ENCODE measurements around the gene RPL26.
A peak's percentile ranks its signal among the peaks of the same experiment; 100 is the strongest.

Gene RPL26

GRCh38 chr17:8392274-8392673 is 9.3 kb upstream of the RPL26 start:
- H3K27me3 ChIP-seq (ENCODE audit: control insufficient read depth in 1 of 2, insufficient read depth in 1 of 2, low read length in 2 of 2) = peaks cover 17 to 45% of the 10 kb centered on the region in 2 experiments
- H3K9ac ChIP-seq (ENCODE audit: low read length) = no peak overlapping the region
- no peak overlapping the region for H2BK12ac ChIP-seq (ENCODE audit: low read length in 2 of 2)
- no peak overlapping the region for H3K23ac ChIP-seq (ENCODE audit: low read length in 2 of 2)
- H4K8ac ChIP-seq (ENCODE audit: low read length) = no peak overlapping the region
- H2BK15ac ChIP-seq (ENCODE audit: low read depth, poor library complexity, severe bottlenecking) = no peak overlapping the region
- H3K36me3 ChIP-seq (ENCODE audit: control insufficient read depth in 1 of 2, insufficient read depth in 2 of 2, low read depth in 1 of 2, low read length in 2 of 2) = peaks cover 0 to 4% of the 10 kb centered on the region in 2 experiments
- H2BK120ac ChIP-seq (ENCODE audit: low read depth, low read length) = no peak overlapping the region
- no peaks in the 10 kb centered on the region for H3K9me3 ChIP-seq (ENCODE audit: control insufficient read depth, low read length)
- H3K4me3 ChIP-seq (ENCODE audit: insufficient read depth in 1 of 2, low read depth in 1 of 2, low read length in 2 of 2) = no peak overlapping the region
- WGBS = 81% methylated on average over 18 of the region's 18 CpGs
- peaks cover 18% of the 10 kb centered on the region for H3K4me1 ChIP-seq (ENCODE audit: control insufficient read depth, insufficient read depth, low read depth, low read length)
- no peak overlapping the region for H3K27ac ChIP-seq (ENCODE audit: low read length, poor library complexity, severe bottlenecking)
- H3K18ac ChIP-seq (ENCODE audit: low read depth in 1 of 2, low read length in 2 of 2) = no peak overlapping the region
- H3K4me2 ChIP-seq (ENCODE audit: low read length, poor library complexity, severe bottlenecking) = no peak overlapping the region
- no peak for DNase-seq
- H3K79me1 ChIP-seq (replicated peaks; ENCODE audit: low read length, poor library complexity, severe bottlenecking) = no peaks in the 10 kb centered on the region
- H2AFZ ChIP-seq (ENCODE audit: low read depth, low read length) = no peak overlapping the region
- H3K14ac ChIP-seq (ENCODE audit: low read length in 2 of 2) = no peak overlapping the region
- H4K91ac ChIP-seq (ENCODE audit: low read length) = no peak overlapping the region
- no peak overlapping the region for H2AK5ac ChIP-seq (ENCODE audit: low read length, severe bottlenecking)
- H2BK5ac ChIP-seq (ENCODE audit: low read depth, low read length, poor library complexity, severe bottlenecking) = no peak overlapping the region
- H3K4ac ChIP-seq (ENCODE audit: low read depth in 1 of 2, low read length in 2 of 2) = no peak overlapping the region

- H4K8ac ChIP-seq (ENCODE audit: low read length) = peak overlapping the region; percentile 30
- no peak overlapping the region for H3K23ac ChIP-seq (ENCODE audit: low read length in 2 of 2)
- no peak overlapping the region for H2BK5ac ChIP-seq (ENCODE audit: low read depth, low read length, poor library complexity, severe bottlenecking)
- 37% methylated on average over 6 of the region's 9 CpGs for WGBS
- peaks cover 19% of the 10 kb centered on the region for H3K4me1 ChIP-seq (ENCODE audit: control insufficient read depth, insufficient read depth, low read depth, low read length)
- DNase-seq = no peak
- H3K4ac ChIP-seq (ENCODE audit: low read depth in 1 of 2, low read length in 2 of 2) = no peak overlapping the region
- H3K27ac ChIP-seq (ENCODE audit: low read length, poor library complexity, severe bottlenecking) = no peak overlapping the region
- H2AFZ ChIP-seq (ENCODE audit: low read depth, low read length) = no peak overlapping the region
- H4K91ac ChIP-seq (ENCODE audit: low read length) = no peak overlapping the region
- no peak overlapping the region for H3K9ac ChIP-seq (ENCODE audit: low read length)
- H3K4me2 ChIP-seq (ENCODE audit: low read length, poor library complexity, severe bottlenecking) = no peak overlapping the region
- H2AK5ac ChIP-seq (ENCODE audit: low read length, severe bottlenecking) = no peak overlapping the region
- H3K18ac ChIP-seq (ENCODE audit: low read depth in 1 of 2, low read length in 2 of 2) = no peak overlapping the region
- H3K14ac ChIP-seq (ENCODE audit: low read length in 2 of 2) = no peak overlapping the region
- H3K79me1 ChIP-seq (replicated peaks; ENCODE audit: low read length, poor library complexity, severe bottlenecking) = no peaks in the 10 kb centered on the region
- peaks cover 0 to 4% of the 10 kb centered on the region in 2 experiments for H3K36me3 ChIP-seq (ENCODE audit: control insufficient read depth in 1 of 2, insufficient read depth in 2 of 2, low read depth in 1 of 2, low read length in 2 of 2)
- H2BK15ac ChIP-seq (ENCODE audit: low read depth, poor library complexity, severe bottlenecking) = no peak overlapping the region
- H3K4me3 ChIP-seq (ENCODE audit: insufficient read depth in 1 of 2, low read depth in 1 of 2, low read length in 2 of 2) = no peak overlapping the region
- H3K27me3 ChIP-seq (ENCODE audit: control insufficient read depth in 1 of 2, insufficient read depth in 1 of 2, low read length in 2 of 2) = peaks cover 13 to 40% of the 10 kb centered on the region in 2 experiments
- no peak overlapping the region for H2BK12ac ChIP-seq (ENCODE audit: low read length in 2 of 2)
- H3K9me3 ChIP-seq (ENCODE audit: control insufficient read depth, low read length) = no peaks in the 10 kb centered on the region
- H2BK120ac ChIP-seq (ENCODE audit: low read depth, low read length) = no peak overlapping the region
These were observed 8.7 kb upstream of the RPL26 start for GRCh38 chr17:8391711-8392110.

- Histone ChIP-seq H3K27me3 (ENCODE audit: control insufficient read depth in 1 of 2, insufficient read depth in 1 of 2, low read length in 2 of 2) (peaks cover 0 to 8% of the 10 kb centered on the region in 2 experiments), H3K4me3 (ENCODE audit: insufficient read depth in 1 of 2, low read depth in 1 of 2, low read length in 2 of 2) (no peak overlapping the region), H2AK5ac (ENCODE audit: low read length, severe bottlenecking) (no peak overlapping the region), H3K23ac (ENCODE audit: low read length in 2 of 2) (no peak overlapping the region), H3K14ac (ENCODE audit: low read length in 2 of 2) (no peak overlapping the region), H3K79me1 (replicated peaks; ENCODE audit: low read length, poor library complexity, severe bottlenecking) (no peaks in the 10 kb centered on the region), H4K8ac (ENCODE audit: low read length) (no peak overlapping the region), H2BK5ac (ENCODE audit: low read depth, low read length, poor library complexity, severe bottlenecking) (no peak overlapping the region), H2BK15ac (ENCODE audit: low read depth, poor library complexity, severe bottlenecking) (peak overlapping the region; percentile 67), H3K36me3 (ENCODE audit: control insufficient read depth in 1 of 2, insufficient read depth in 2 of 2, low read depth in 1 of 2, low read length in 2 of 2) (peaks cover 0 to 4% of the 10 kb centered on the region in 2 experiments), H4K91ac (ENCODE audit: low read length) (no peak overlapping the region), H2AFZ (ENCODE audit: low read depth, low read length) (no peak overlapping the region), H2BK12ac (ENCODE audit: low read length in 2 of 2) (no peak overlapping the region), H3K27ac (ENCODE audit: low read length, poor library complexity, severe bottlenecking) (no peak overlapping the region), H2BK120ac (ENCODE audit: low read depth, low read length) (no peak overlapping the region), H3K4me2 (ENCODE audit: low read length, poor library complexity, severe bottlenecking) (no peak overlapping the region), H3K9me3 (ENCODE audit: control insufficient read depth, low read length) (no peaks in the 10 kb centered on the region), H3K4ac (ENCODE audit: low read depth in 1 of 2, low read length in 2 of 2) (no peak overlapping the region), H3K9ac (ENCODE audit: low read length) (no peak overlapping the region), H3K18ac (ENCODE audit: low read depth in 1 of 2, low read length in 2 of 2) (no peak overlapping the region), H3K4me1 (ENCODE audit: control insufficient read depth, insufficient read depth, low read depth, low read length) (peaks cover 22% of the 10 kb centered on the region)
- 96% methylated on average over 6 of the region's 7 CpGs for WGBS
- no peak for DNase-seq
These were observed 5.1 kb upstream of the RPL26 start for GRCh38 chr17:8387914-8388651.

DNA sequence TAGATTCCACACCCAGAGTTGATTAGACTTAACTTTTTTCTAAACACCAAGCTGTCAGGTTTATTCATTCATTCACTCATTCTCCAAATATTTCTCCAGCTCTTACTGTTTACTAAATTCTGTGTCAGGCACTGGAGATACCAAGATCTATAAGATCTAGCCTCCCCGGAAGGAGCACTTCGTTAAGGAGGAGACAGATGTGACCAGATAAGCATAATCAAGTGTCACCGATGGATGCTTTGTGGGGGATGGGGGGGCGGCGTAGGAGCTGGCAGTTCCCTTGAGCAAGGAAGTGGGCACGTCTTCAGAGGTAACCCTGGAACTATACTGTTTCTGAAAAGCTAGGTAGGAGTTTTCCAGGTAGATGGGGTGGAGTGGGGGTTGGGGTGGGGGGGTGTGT is 3.8 kb upstream of the RPL26 start:
- Histone ChIP-seq H4K8ac (ENCODE audit: low read length) (no peak overlapping the region), H3K9me3 (ENCODE audit: control insufficient read depth, low read length) (no peaks in the 10 kb centered on the region), H2AFZ (ENCODE audit: low read depth, low read length) (no peak overlapping the region), H3K9ac (ENCODE audit: low read length) (no peak overlapping the region), H3K27me3 (ENCODE audit: control insufficient read depth in 1 of 2, insufficient read depth in 1 of 2, low read length in 2 of 2) (no peaks in the 10 kb centered on the region), H3K4me2 (ENCODE audit: low read length, poor library complexity, severe bottlenecking) (no peak overlapping the region), H3K4me1 (ENCODE audit: control insufficient read depth, insufficient read depth, low read depth, low read length) (peaks cover 17% of the 10 kb centered on the region), H2AK5ac (ENCODE audit: low read length, severe bottlenecking) (no peak overlapping the region), H2BK5ac (ENCODE audit: low read depth, low read length, poor library complexity, severe bottlenecking) (no peak overlapping the region), H4K91ac (ENCODE audit: low read length) (no peak overlapping the region), H2BK12ac (ENCODE audit: low read length in 2 of 2) (no peak overlapping the region), H3K27ac (ENCODE audit: low read length, poor library complexity, severe bottlenecking) (no peak overlapping the region), H3K4ac (ENCODE audit: low read depth in 1 of 2, low read length in 2 of 2) (no peak overlapping the region), H3K36me3 (ENCODE audit: control insufficient read depth in 1 of 2, insufficient read depth in 2 of 2, low read depth in 1 of 2, low read length in 2 of 2) (peaks cover 0 to 3% of the 10 kb centered on the region in 2 experiments), H3K14ac (ENCODE audit: low read length in 2 of 2) (no peak overlapping the region), H3K79me1 (replicated peaks; ENCODE audit: low read length, poor library complexity, severe bottlenecking) (no peaks in the 10 kb centered on the region), H3K4me3 (ENCODE audit: insufficient read depth in 1 of 2, low read depth in 1 of 2, low read length in 2 of 2) (no peak overlapping the region), H2BK120ac (ENCODE audit: low read depth, low read length) (no peak overlapping the region), H3K23ac (ENCODE audit: low read length in 2 of 2) (no peak overlapping the region), H2BK15ac (ENCODE audit: low read depth, poor library complexity, severe bottlenecking) (no peak overlapping the region), H3K18ac (ENCODE audit: low read depth in 1 of 2, low read length in 2 of 2) (no peak overlapping the region)
- 42% methylated on average over 6 of the region's 6 CpGs for WGBS
- no peak for DNase-seq
